Cardiac muscle cell (in vitro differentiated cells and primary cell): ENCODE results near the gene MYLK. TPM values are rescaled to one million over a fixed set of nuclear protein-coding genes. Genes with fewer than 3 reads are reported as not detected.
A peak's percentile ranks its signal among the peaks of the same experiment; 100 is the strongest.

Experiments
- DNase-seq, 2 donors: peaks; one replicate each; pipeline versions ENCODE4 v3.0.0 to v3.0.0-alpha.2; 2010 to 2017; ENCODE audit warnings: low read depth in 1 of 2, low spot score in 1 of 2
- H3K27ac ChIP-seq: fragments of 200-600 bp; sonication (generic); 2 replicates; pipeline ENCODE4 v1.5.1; 2016
- H3K27me3 ChIP-seq: fragments of 200-600 bp; sonication (generic); 2 replicates; pipeline ENCODE4 v1.6.0; 2016; ENCODE audit warnings: control low read depth
- H3K36me3 ChIP-seq: fragments of 200-600 bp; sonication (generic); 2 replicates; pipeline ENCODE4 v1.5.1; 2016; ENCODE audit warnings: control low read depth
- H3K4me1 ChIP-seq: fragments of 200-600 bp; sonication (generic); 2 replicates; pipeline ENCODE4 v1.8.1; 2017; ENCODE audit warnings: low read depth, mild to moderate bottlenecking, mixed run types
- H3K4me3 ChIP-seq: fragments of 200-600 bp; sonication (generic); 2 replicates; pipeline ENCODE4 v1.5.1; 2016; ENCODE audit warnings: mild to moderate bottlenecking
- H3K9me3 ChIP-seq: fragments of 200-600 bp; sonication (generic); 2 replicates; pipeline ENCODE4 v1.5.1; 2017; ENCODE audit warnings: low read depth, mild to moderate bottlenecking, control low read depth
- polyA plus RNA-seq: library from polyadenylated mRNA; unstranded; fragments of >200 nt; fragmentation: Nextera tagmentation; extraction: Ambion mirVana; gene quantifications from 2 replicates; pipeline ENCODE4 v1.2.1, GENCODE V29; 2016
- total RNA-seq: library from RNA; depleted of rRNA; stranded (reverse); fragments of >200 nt; gene quantifications from 2 replicates; pipeline ENCODE4 v1.2.3, GENCODE V29; 2016
- TF ChIP-seq, protein P1 (sequence below): IDR thresholded peaks from 2 replicates; pipeline ENCODE4 v1.5.1; 2012; ENCODE audit warnings: low read depth, mild to moderate bottlenecking, low read length

MYLK gene
- total and polyA plus RNA-seq, 2 experiments from 2014 or later = 2.0 to 5.8 TPM

- Histone ChIP-seq H3K27ac (no peak overlapping the region), H3K36me3 (no peaks in the 10 kb centered on the region), H3K9me3 (no peaks in the 10 kb centered on the region), H3K4me1 (peaks cover 5% of the 10 kb centered on the region), H3K4me3 (no peak overlapping the region), H3K27me3 (peaks cover 84% of the 10 kb centered on the region)
- DNase-seq = no peak
- TF ChIP-seq, protein P1, sequence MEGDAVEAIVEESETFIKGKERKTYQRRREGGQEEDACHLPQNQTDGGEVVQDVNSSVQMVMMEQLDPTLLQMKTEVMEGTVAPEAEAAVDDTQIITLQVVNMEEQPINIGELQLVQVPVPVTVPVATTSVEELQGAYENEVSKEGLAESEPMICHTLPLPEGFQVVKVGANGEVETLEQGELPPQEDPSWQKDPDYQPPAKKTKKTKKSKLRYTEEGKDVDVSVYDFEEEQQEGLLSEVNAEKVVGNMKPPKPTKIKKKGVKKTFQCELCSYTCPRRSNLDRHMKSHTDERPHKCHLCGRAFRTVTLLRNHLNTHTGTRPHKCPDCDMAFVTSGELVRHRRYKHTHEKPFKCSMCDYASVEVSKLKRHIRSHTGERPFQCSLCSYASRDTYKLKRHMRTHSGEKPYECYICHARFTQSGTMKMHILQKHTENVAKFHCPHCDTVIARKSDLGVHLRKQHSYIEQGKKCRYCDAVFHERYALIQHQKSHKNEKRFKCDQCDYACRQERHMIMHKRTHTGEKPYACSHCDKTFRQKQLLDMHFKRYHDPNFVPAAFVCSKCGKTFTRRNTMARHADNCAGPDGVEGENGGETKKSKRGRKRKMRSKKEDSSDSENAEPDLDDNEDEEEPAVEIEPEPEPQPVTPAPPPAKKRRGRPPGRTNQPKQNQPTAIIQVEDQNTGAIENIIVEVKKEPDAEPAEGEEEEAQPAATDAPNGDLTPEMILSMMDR = no peak
Measured at GRCh38 chr3:123683505-123684154, 200.5 kb downstream of the MYLK start.

GRCh38 chr3:123682781-123683504, 201.2 kb downstream of the MYLK start:
- Histone ChIP-seq H3K36me3 (no peaks in the 10 kb centered on the region), H3K27ac (no peak overlapping the region), H3K27me3 (peaks cover 77% of the 10 kb centered on the region), H3K4me1 (peaks cover 9% of the 10 kb centered on the region), H3K4me3 (no peak overlapping the region), H3K9me3 (no peaks in the 10 kb centered on the region)
- TF ChIP-seq, protein P1 = no peak
- no peak for DNase-seq

GRCh38 chr3:123682302-123682701, 201.8 kb downstream of the MYLK start:
- TF ChIP-seq, protein P1 = no peak
- no peaks in the 10 kb centered on the region for H3K36me3 ChIP-seq

DNA sequence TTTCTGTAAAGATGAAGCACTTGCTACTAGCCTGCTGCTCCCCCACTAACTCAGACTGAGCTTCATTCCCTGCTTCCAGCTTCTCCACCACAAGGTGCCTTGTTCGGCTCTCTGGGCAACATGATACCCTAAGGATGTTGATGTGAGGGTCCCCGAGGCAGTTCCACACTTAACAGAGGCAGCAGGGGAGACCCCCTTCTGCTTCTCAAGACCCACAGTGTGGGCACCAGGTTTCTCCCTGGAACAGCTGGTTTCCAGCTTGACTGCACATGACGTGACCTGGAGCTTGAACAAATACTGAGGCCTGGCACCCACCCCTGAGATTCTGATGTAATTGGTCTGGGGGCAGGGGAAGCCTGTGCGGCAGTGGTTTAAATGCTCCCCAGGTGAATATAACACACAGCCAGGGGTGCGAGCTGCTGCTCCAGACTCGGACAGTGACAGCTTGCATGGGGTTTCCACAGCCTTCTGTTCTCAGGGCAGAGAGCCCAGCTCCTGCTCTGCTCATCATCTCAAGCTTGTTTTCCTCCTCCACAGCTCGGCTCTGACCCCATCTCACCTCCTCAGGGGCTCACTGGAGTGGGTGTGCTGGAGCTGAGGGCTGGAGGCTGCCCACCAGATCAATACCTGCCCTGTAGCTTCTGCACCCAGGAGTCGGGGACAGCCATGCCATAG, 204.3 kb downstream of the MYLK start:
- TF ChIP-seq, protein P1 = no peak
- Histone ChIP-seq H3K9me3 (no peaks in the 10 kb centered on the region), H3K27me3 (peaks cover 83% of the 10 kb centered on the region), H3K4me1 (peaks cover 6% of the 10 kb centered on the region), H3K27ac (no peak overlapping the region), H3K4me3 (no peak overlapping the region), H3K36me3 (no peaks in the 10 kb centered on the region)
- peak in 1 of 2 donors; percentile 15 for DNase-seq

More at GRCh38 chr3:123682302-123682701, 201.8 kb downstream of the MYLK start:
- no peak for DNase-seq
- Histone ChIP-seq H3K27me3 (peaks cover 75% of the 10 kb centered on the region), H3K4me3 (no peak overlapping the region), H3K9me3 (no peaks in the 10 kb centered on the region), H3K27ac (no peak overlapping the region), H3K4me1 (peaks cover 11% of the 10 kb centered on the region)

DNA sequence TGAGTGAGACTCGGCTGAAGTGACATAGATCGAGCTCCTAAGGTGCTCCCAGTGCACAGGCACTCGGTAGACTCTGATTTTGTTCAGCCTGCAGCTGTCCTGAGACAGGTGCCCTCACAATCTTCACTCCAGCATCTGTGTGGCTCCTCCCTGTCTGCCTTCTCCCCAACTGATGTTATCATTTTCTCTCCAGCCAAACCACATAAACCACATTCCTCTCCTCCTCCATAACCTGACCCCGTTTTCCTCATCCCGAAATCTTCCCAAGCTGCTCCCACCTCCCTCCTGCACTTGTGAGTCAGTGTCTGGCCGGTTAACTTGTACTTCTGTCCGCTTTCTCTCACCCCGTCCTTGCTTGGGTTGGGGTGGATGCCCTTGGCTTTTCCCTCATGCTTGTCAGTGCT, 206.0 kb downstream of the MYLK start:
- no peaks in the 10 kb centered on the region for H3K36me3 ChIP-seq
- no peak overlapping the region for H3K4me3 ChIP-seq
- no peaks in the 10 kb centered on the region for H3K9me3 ChIP-seq
- H3K4me1 ChIP-seq = peaks cover 6% of the 10 kb centered on the region
- no peak overlapping the region for H3K27ac ChIP-seq
- DNase-seq = peak in 1 of 2 donors; percentile 75
- TF ChIP-seq, protein P1 = no peak
- peaks cover 84% of the 10 kb centered on the region for H3K27me3 ChIP-seq
